H1 (cell line): ENCODE results near the gene OR5T2. TPM values are rescaled to one million over a fixed set of nuclear protein-coding genes. Genes with fewer than 3 reads are reported as not detected.

Experiments
- CTCF ChIA-PET: fragments of 300-600 bp; sonication (Branson Sonifier 250); formaldehyde crosslinking; loops from one replicate; lab custom pipeline; 2021; ENCODE audit not compliant: partially characterized antibody; lab: Charles Lee
- POLR2A ChIA-PET: fragments of 300-600 bp; sonication (Branson Sonifier 250); formaldehyde crosslinking; loops from one replicate; lab custom pipeline; 2021; ENCODE audit warnings: inconsistent platforms; ENCODE audit not compliant: partially characterized antibody; lab: Charles Lee
- DNase-seq, 2 experiments: peaks; one replicate each; pipeline versions ENCODE4 v3.0.0 to v3.0.0-alpha.2; 2010 to 2022; ENCODE audit warnings: low spot score in 2 of 2, low read depth in 1 of 2, mixed read lengths in 1 of 2
- FAIRE-seq: peaks from 2 replicates; lab custom pipeline; 2011; peaks lifted over from hg19 to GRCh38; lab: Jason Lieb, UNC
- H2AFZ ChIP-seq: 2 replicates; pipeline ENCODE4 v1.8.1; 2012; ENCODE audit warnings: low read length, inconsistent platforms
- H2AK5ac ChIP-seq: 2 replicates; pipeline ENCODE4 v1.6.1; 2013; ENCODE audit warnings: low read depth, low read length
- H2BK120ac ChIP-seq: replicated peaks from 2 replicates; pipeline ENCODE3; 2013; ENCODE audit warnings: low read depth, low read length, inconsistent platforms
- H2BK12ac ChIP-seq: 2 replicates; pipeline ENCODE4 v1.6.1; 2013; ENCODE audit warnings: low read depth, low read length
- H2BK15ac ChIP-seq: 2 replicates; pipeline ENCODE4 v1.6.1; 2013; ENCODE audit warnings: low read length
- H2BK20ac ChIP-seq: 2 replicates; pipeline ENCODE4 v1.6.1; 2013; ENCODE audit warnings: low read length
- H2BK5ac ChIP-seq: 2 replicates; pipeline ENCODE4 v1.6.1; 2013; ENCODE audit warnings: low read depth, low read length
- H3K14ac ChIP-seq: 2 replicates; pipeline ENCODE4 v1.6.1; 2013; ENCODE audit warnings: inconsistent platforms; ENCODE audit not compliant: insufficient read length
- H3K18ac ChIP-seq: 2 replicates; pipeline ENCODE4 v1.6.1; 2013; ENCODE audit warnings: low read length; ENCODE audit errors: extremely low read depth
- H3K23ac ChIP-seq: 2 replicates; pipeline ENCODE4 v1.6.1; 2013; ENCODE audit warnings: inconsistent platforms; ENCODE audit not compliant: insufficient read length
- H3K23me2 ChIP-seq: 2 replicates; pipeline ENCODE4 v1.6.1; 2013; ENCODE audit warnings: low read depth, low read length
- H3K27ac ChIP-seq: 2 replicates; pipeline ENCODE4 v1.6.1; 2011; ENCODE audit warnings: low read depth, low read length, inconsistent platforms
- H3K27me3 ChIP-seq, 4 experiments: replicated peaks in 1 of 4; 1 replicate in 1 of 4; 2 replicates in 3 of 4; pipeline versions ENCODE4 v1.6.1 to v1.8.1; 2011 to 2013; ENCODE audit warnings: low read length in 3 of 4, mild to moderate bottlenecking in 3 of 4, inconsistent platforms in 2 of 4, mixed read lengths in 2 of 4, moderate library complexity in 1 of 4; ENCODE audit not compliant: control insufficient read depth in 3 of 4, insufficient read depth in 3 of 4; ENCODE audit errors: extremely low read depth in 1 of 4
- H3K36me3 ChIP-seq, 4 experiments: 2 replicates each; pipeline versions ENCODE4 v1.6.1 to v1.8.1; 2011 to 2013; ENCODE audit warnings: mild to moderate bottlenecking in 4 of 4, low read length in 3 of 4, moderate library complexity in 2 of 4, control low read depth in 1 of 4, inconsistent platforms in 1 of 4; ENCODE audit not compliant: insufficient read depth in 4 of 4, control insufficient read depth in 2 of 4
- H3K4ac ChIP-seq: replicated peaks from 2 replicates; pipeline ENCODE3; 2013; ENCODE audit warnings: low read length, low read depth, mixed read lengths, inconsistent platforms; ENCODE audit not compliant: insufficient read length
- H3K4me1 ChIP-seq, 4 experiments: replicated peaks in 1 of 4; 1 replicate in 1 of 4; 2 replicates in 3 of 4; pipeline versions ENCODE4 v1.6.1 to v1.8.1; 2011 to 2013; ENCODE audit warnings: low read length in 3 of 4, inconsistent platforms in 2 of 4, mixed read lengths in 1 of 4; ENCODE audit not compliant: insufficient read depth in 4 of 4, control insufficient read depth in 3 of 4
- H3K4me2 ChIP-seq, 2 experiments: 2 replicates each; pipeline versions ENCODE4 v1.6.1 to v1.8.1; 2011 to 2013; ENCODE audit warnings: low read depth in 2 of 2, low read length in 2 of 2, control low read depth in 1 of 2, inconsistent platforms in 1 of 2, mild to moderate bottlenecking in 1 of 2; ENCODE audit not compliant: insufficient read depth in 1 of 2
- H3K4me3 ChIP-seq, 4 experiments: fragments of 200-600, 300-600 bp in 1 of 4; sonication (generic), shearing (Covaris generic), sonication (Bioruptor Twin) in 1 of 4; 2 replicates each; pipeline versions ENCODE4 v1.5.1 to v1.8.1; 2011 to 2016; ENCODE audit warnings: low read length in 4 of 4, low read depth in 3 of 4, control low read depth in 2 of 4, inconsistent platforms in 2 of 4, mild to moderate bottlenecking in 2 of 4, mixed read lengths in 1 of 4, moderate library complexity in 1 of 4; ENCODE audit not compliant: insufficient read depth in 2 of 4; ENCODE audit errors: extremely low read depth in 1 of 4
- H3K56ac ChIP-seq: replicated peaks from 2 replicates; pipeline ENCODE3; 2013; ENCODE audit warnings: low read depth, mild to moderate bottlenecking, mixed read lengths, low read length, inconsistent platforms; ENCODE audit not compliant: insufficient read length
- H3K79me1 ChIP-seq: 2 replicates; pipeline ENCODE4 v1.6.1; 2013; ENCODE audit warnings: low read depth, low read length, control low read depth
- H3K79me2 ChIP-seq, 2 experiments: 2 replicates each; pipeline versions ENCODE4 v1.6.1 to v1.8.1; 2012 to 2013; ENCODE audit warnings: low read length in 2 of 2, mild to moderate bottlenecking in 2 of 2, inconsistent platforms in 1 of 2; ENCODE audit not compliant: insufficient read depth in 2 of 2, control insufficient read depth in 1 of 2
- H3K9ac ChIP-seq, 4 experiments: replicated peaks in 1 of 4; 1 replicate in 1 of 4; 2 replicates in 3 of 4; pipeline versions ENCODE4 v1.6.1 to v1.8.1; 2011 to 2013; ENCODE audit warnings: low read depth in 3 of 4, low read length in 3 of 4, control low read depth in 2 of 4, mild to moderate bottlenecking in 2 of 4, moderate library complexity in 2 of 4, inconsistent platforms in 1 of 4; ENCODE audit errors: extremely low read depth in 1 of 4
- H3K9me3 ChIP-seq, 2 experiments: 2 replicates each; pipeline versions ENCODE4 v1.6.1 to v1.8.1; 2012 to 2013; ENCODE audit warnings: mild to moderate bottlenecking in 2 of 2, moderate library complexity in 2 of 2, control low read depth in 1 of 2, inconsistent platforms in 1 of 2, low read depth in 1 of 2, low read length in 1 of 2, mixed read lengths in 1 of 2; ENCODE audit not compliant: insufficient read depth in 2 of 2
- H4K20me1 ChIP-seq, 2 experiments: replicated peaks in 1 of 2; 2 replicates each; pipeline versions ENCODE3 to v1.8.1; 2011 to 2013; ENCODE audit warnings: inconsistent platforms in 2 of 2, low read length in 2 of 2, mild to moderate bottlenecking in 1 of 2; ENCODE audit not compliant: insufficient read depth in 2 of 2, control insufficient read depth in 1 of 2
- H4K5ac ChIP-seq: 2 replicates; pipeline ENCODE4 v1.6.1; 2013; ENCODE audit warnings: low read length, low read depth, mixed read lengths, inconsistent platforms; ENCODE audit not compliant: insufficient read length
- H4K8ac ChIP-seq: 2 replicates; pipeline ENCODE4 v1.8.0; 2013; ENCODE audit warnings: mild to moderate bottlenecking, moderate library complexity, low read length, inconsistent platforms; ENCODE audit not compliant: insufficient read depth; ENCODE audit errors: extremely low read depth
- H4K91ac ChIP-seq: replicated peaks from 2 replicates; pipeline ENCODE3; 2013; ENCODE audit warnings: low read length, mixed read lengths, inconsistent platforms; ENCODE audit not compliant: insufficient read length
- MAFK ChIP-seq: IDR thresholded peaks from 2 replicates; pipeline ENCODE4 v1.6.1; 2012; ENCODE audit warnings: low read depth, mild to moderate bottlenecking, improper control_type of control experiment, low read length
- RBBP5 ChIP-seq: IDR thresholded peaks from 2 replicates; pipeline ENCODE4 v1.7.1; 2012; ENCODE audit warnings: low read depth, mild to moderate bottlenecking, inconsistent platforms, low read length, moderate library complexity, borderline replicate concordance
- WGBS, 2 experiments: shearing (Covaris generic) in 1 of 2; methylation state at CpG; one replicate each; pipeline versions ENCODE4 v1.1.6 to v1.1.7; 2013 to 2015; ENCODE audit warnings: low lambda C conversion rate in 2 of 2, mixed read lengths in 2 of 2, inconsistent platforms in 1 of 2, low coverage in 1 of 2, missing lambda C conversion rate in 1 of 2; ENCODE audit not compliant: insufficient replicate concordance in 2 of 2, insufficient coverage in 1 of 2, insufficient read length in 1 of 2; ENCODE audit errors: extremely low coverage in 1 of 2, missing lambda C conversion rate in 1 of 2; 5-methylcytosine and 5-hydroxymethylcytosine counted together
- polyA plus RNA-seq, 7 experiments: library from polyadenylated mRNA; depleted of rRNA in 3 of 7; stranded (reverse) in 5 of 7; unstranded in 2 of 7; fragments of >200 nt in 5 of 7; fragments of 200-250 nt in 2 of 7; gene quantifications; 1 replicate in 5 of 7; 2 replicates in 1 of 7; 4 replicates in 1 of 7; pipeline versions ENCODE4 v1.2.1 to v1.2.3, GENCODE V29; 2011 to 2013; ENCODE audit warnings: missing spikeins in 2 of 7, mixed read lengths in 2 of 7
- total RNA-seq: library from RNA; stranded (reverse); fragmentation: NEBNext Ultra II Directional; extraction: Animal tissue kit (Norgen Biotek cat#: 25700); gene quantifications from 2 replicates; pipeline ENCODE4 v1.2.1, GENCODE V29; 2021

OR5T2 gene
- total and polyA plus RNA-seq, 2 of the 8 experiments (the other 6 are each of a cell fraction or from before 2014, with no cell fraction given): not detected

GRCh38 chr11:56207790-56208189, 26.3 kb downstream of the OR5T2 start:
- Histone ChIP-seq H4K5ac (no peak overlapping the region), H4K91ac (no peak overlapping the region), H2BK15ac (no peak overlapping the region), H3K23me2 (no peaks in the 10 kb centered on the region), H3K9ac (no peak overlapping the region), H3K79me2 (no peaks in the 10 kb centered on the region), H3K27me3 (no peaks in the 10 kb centered on the region), H3K18ac (no peak overlapping the region), H3K23ac (no peak overlapping the region), H3K79me1 (no peaks in the 10 kb centered on the region), H3K36me3 (no peaks in the 10 kb centered on the region), H3K4ac (no peak overlapping the region), H2AK5ac (no peak overlapping the region), H3K4me3 (no peak overlapping the region), H3K27ac (no peak overlapping the region), H3K56ac (no peak overlapping the region), H3K4me2 (no peak overlapping the region), H4K8ac (no peak overlapping the region), H2BK20ac (no peak overlapping the region), H2BK120ac (no peak overlapping the region), H2BK12ac (no peak overlapping the region), H3K9me3 (peaks cover 0 to 3% of the 10 kb centered on the region in 2 experiments; a peak in 1 of 4 replicates), H2AFZ (no peak overlapping the region), H3K14ac (no peak overlapping the region), H2BK5ac (no peak overlapping the region), H4K20me1 (no peaks in the 10 kb centered on the region), H3K4me1 (no peaks in the 10 kb centered on the region)
- no peak for DNase-seq
- peak; percentile 95 for TF ChIP-seq MAFK
- no peak for TF ChIP-seq RBBP5
- POLR2A ChIA-PET: no interaction called here
- FAIRE-seq: no peak
- WGBS, 2 experiments: 100% methylated on average over 1 of the region's 1 CpG; no CpG with 5 or more reads in 1 of the 2 experiments
- CTCF ChIA-PET: no interaction called here
